Colonic mucosa (tissue), 4 donors: ENCODE results near the gene TDRD12. TPM values are rescaled to one million over a fixed set of nuclear protein-coding genes. Genes with fewer than 3 reads are reported as not detected.

ENCODE experiments used
- DNase-seq: peaks from one replicate; pipeline ENCODE4 v3.0.0-alpha.2; 2020
- H3K27ac ChIP-seq: fragments of 200-600 bp; one replicate; pipeline ENCODE4 v1.8.0; 2021
- H3K27me3 ChIP-seq: fragments of 200-600 bp; one replicate; pipeline ENCODE4 v1.8.0; 2021
- H3K36me3 ChIP-seq: fragments of 200-600 bp; one replicate; pipeline ENCODE4 v1.8.0; 2021
- H3K4me1 ChIP-seq: fragments of 200-600 bp; one replicate; pipeline ENCODE4 v1.8.0; 2021; ENCODE audit warnings: mild to moderate bottlenecking
- H3K4me3 ChIP-seq: fragments of 200-600 bp; one replicate; pipeline ENCODE4 v1.8.0; 2021
- H3K9ac ChIP-seq, 2 donors: one replicate each; pipeline ENCODE4 v1.7.0; 2013; ENCODE audit warnings: control low read depth in 2 of 2, low read depth in 2 of 2, low read length in 2 of 2
- H3K9me3 ChIP-seq: fragments of 200-600 bp; one replicate; pipeline ENCODE4 v1.8.0; 2021
- CTCF ChIP-seq: fragments of 200-600 bp; IDR thresholded peaks from one replicate; pipeline ENCODE4 v1.8.0; 2022; ENCODE audit warnings: antibody characterized with exemption, mild to moderate bottlenecking
- intact Hi-C: fragments of 100-400 bp; cut with DNase I; formaldehyde crosslinking; loops from one replicate; pipeline ENCODE4 v1.14.1; 2022
- total RNA-seq, 2 donors: library from RNA; stranded (reverse); fragmentation: NEBNext Ultra II Directional in 1 of 2; extraction: Animal tissue kit (Norgen Biotek cat#: 25700) in 1 of 2; gene quantifications; one replicate each; pipeline ENCODE4 v1.2.1, GENCODE V29; 2021
- donor health status: healthy.
- donor health status: DM: no; HTN: no; CAD: no.
- donor health status: DM: no; HTN: no; CAD: no.

TDRD12 gene
- total RNA-seq, 2 donors from 2014 or later: 0.37 TPM; not detected in 1

DNA sequence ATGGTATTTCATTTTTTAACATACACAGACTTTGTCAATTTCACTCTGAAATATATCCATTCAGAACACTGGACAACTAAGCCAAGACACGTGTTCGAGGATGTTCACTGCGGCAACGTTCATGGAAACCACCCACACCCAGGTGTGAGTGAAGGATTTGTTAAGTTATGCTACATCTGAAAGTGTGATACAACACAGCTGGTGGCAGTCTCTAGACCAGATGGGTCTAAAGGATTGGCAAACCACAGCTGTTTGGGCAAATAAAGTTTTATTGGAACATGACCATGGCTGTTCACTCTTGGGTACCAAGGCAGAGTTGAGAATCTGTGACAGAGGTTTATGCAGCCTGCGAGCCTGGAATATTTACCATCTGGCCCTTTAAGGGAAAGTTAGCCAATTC lies 138.0 kb downstream of the TDRD12 start:
- intact Hi-C loops: no loop called here
- H3K4me1 ChIP-seq: no peaks in the 10 kb centered on the region
- no peaks in the 10 kb centered on the region for H3K36me3 ChIP-seq
- TF ChIP-seq CTCF: no peak
- H3K27me3 ChIP-seq: no peaks in the 10 kb centered on the region
- H3K9me3 ChIP-seq: no peaks in the 10 kb centered on the region
- DNase-seq: no peak
- H3K27ac ChIP-seq: no peak overlapping the region
- no peak overlapping the region for H3K9ac ChIP-seq
- H3K4me3 ChIP-seq: no peak overlapping the region

- intact Hi-C loops: no loop called here
- no peak overlapping the region for H3K4me3 ChIP-seq
- H3K9ac ChIP-seq: no peak overlapping the region
- no peak for DNase-seq
- no peaks in the 10 kb centered on the region for H3K27me3 ChIP-seq
- TF ChIP-seq CTCF: no peak
- no peaks in the 10 kb centered on the region for H3K9me3 ChIP-seq
- no peaks in the 10 kb centered on the region for H3K4me1 ChIP-seq
- H3K36me3 ChIP-seq: no peaks in the 10 kb centered on the region
- no peak overlapping the region for H3K27ac ChIP-seq
Observed at GRCh38 chr19:32858155-32858554, 138.6 kb downstream of the TDRD12 start.

- no peak for DNase-seq
- intact Hi-C loops: no loop called here
- no peaks in the 10 kb centered on the region for H3K27me3 ChIP-seq
- no peak overlapping the region for H3K27ac ChIP-seq
- no peak for TF ChIP-seq CTCF
- H3K4me3 ChIP-seq: no peak overlapping the region
- no peaks in the 10 kb centered on the region for H3K4me1 ChIP-seq
- H3K9ac ChIP-seq: no peak overlapping the region
- no peaks in the 10 kb centered on the region for H3K36me3 ChIP-seq
- H3K9me3 ChIP-seq: no peaks in the 10 kb centered on the region
Observed at GRCh38 chr19:32858559-32858958, 139.0 kb downstream of the TDRD12 start.

GRCh38 chr19:32859591-32859990 lies 140.0 kb downstream of the TDRD12 start:
- Histone ChIP-seq H3K9ac (no peak overlapping the region), H3K27me3 (no peaks in the 10 kb centered on the region), H3K4me1 (no peaks in the 10 kb centered on the region), H3K27ac (no peak overlapping the region), H3K4me3 (no peak overlapping the region), H3K9me3 (no peaks in the 10 kb centered on the region), H3K36me3 (no peaks in the 10 kb centered on the region)
- intact Hi-C loops: no loop called here
- no peak for DNase-seq
- no peak for TF ChIP-seq CTCF

DNA sequence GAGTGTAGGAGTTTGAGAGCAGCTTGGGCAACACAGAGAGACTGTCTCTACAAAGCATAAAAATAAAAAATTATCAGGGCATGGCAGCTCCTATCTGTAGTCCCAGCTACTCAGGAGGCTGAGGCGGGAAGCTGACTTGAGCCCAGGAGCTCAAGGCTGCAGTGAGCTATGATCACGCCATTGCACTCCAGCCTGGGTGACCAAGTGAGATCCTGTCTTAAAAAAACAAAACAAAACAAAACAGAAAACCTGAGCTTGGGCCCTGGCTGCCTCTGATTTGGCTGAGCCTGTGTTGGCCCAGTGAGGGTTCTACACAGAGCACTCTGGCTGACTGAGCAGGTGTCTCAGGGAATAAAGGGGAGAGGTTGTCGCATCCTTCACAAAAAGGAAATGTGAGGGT lies 142.0 kb downstream of the TDRD12 start:
- Histone ChIP-seq H3K36me3 (no peaks in the 10 kb centered on the region), H3K4me3 (no peak overlapping the region), H3K9me3 (no peaks in the 10 kb centered on the region), H3K27ac (no peak overlapping the region), H3K9ac (no peak overlapping the region), H3K4me1 (no peaks in the 10 kb centered on the region), H3K27me3 (no peaks in the 10 kb centered on the region)
- intact Hi-C loops: no loop called here
- DNase-seq: no peak
- no peak for TF ChIP-seq CTCF

DNA sequence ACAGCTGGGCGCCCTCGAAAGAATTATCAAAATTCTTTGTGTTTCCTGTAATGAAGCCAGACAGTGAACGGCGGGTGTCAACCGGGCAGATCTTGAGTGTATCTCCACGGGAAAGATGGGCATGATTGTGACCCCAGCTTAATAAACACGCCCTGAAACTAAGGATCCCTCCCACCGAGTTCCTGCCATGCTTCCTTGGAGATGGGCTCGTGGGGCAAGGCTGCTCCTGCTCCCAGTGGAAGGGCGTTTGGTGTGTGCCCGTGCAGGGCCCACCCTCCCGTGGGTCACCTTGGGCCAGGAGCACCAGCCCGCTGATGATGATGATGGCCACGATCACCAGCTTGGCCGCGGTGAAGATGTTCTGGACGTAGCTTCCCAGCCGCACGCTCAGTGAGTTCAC lies 142.6 kb downstream of the TDRD12 start:
- no peak for DNase-seq
- H3K9me3 ChIP-seq: no peaks in the 10 kb centered on the region
- H3K9ac ChIP-seq: no peak overlapping the region
- no peaks in the 10 kb centered on the region for H3K36me3 ChIP-seq
- H3K27ac ChIP-seq: no peak overlapping the region
- TF ChIP-seq CTCF: no peak
- no peaks in the 10 kb centered on the region for H3K27me3 ChIP-seq
- H3K4me1 ChIP-seq: no peaks in the 10 kb centered on the region
- no peak overlapping the region for H3K4me3 ChIP-seq
- intact Hi-C loops: no loop called here
